Endothelial cell (in vitro differentiated cells): Measurements from ENCODE around the gene HIVEP2. TPM values are rescaled to one million over a fixed set of nuclear protein-coding genes. Genes with fewer than 3 reads are reported as not detected.

Experiments
- DNase-seq: peaks from one replicate; pipeline ENCODE4 v3.0.0; 2021; ENCODE audit warnings: low spot score
- H3K27ac Mint-ChIP-seq: one replicate; pipeline ENCODE4 v1.8.0; 2021; ENCODE audit warnings: mixed read lengths, inconsistent platforms; ENCODE audit not compliant: unreplicated experiment
- H3K27me3 Mint-ChIP-seq: one replicate; pipeline ENCODE4 v1.8.0; 2021; ENCODE audit warnings: mild to moderate bottlenecking, moderate library complexity, mixed read lengths, inconsistent platforms; ENCODE audit not compliant: unreplicated experiment
- H3K36me3 Mint-ChIP-seq: one replicate; pipeline ENCODE4 v1.8.0; 2021; ENCODE audit warnings: mild to moderate bottlenecking, low read depth, mixed read lengths, inconsistent platforms; ENCODE audit not compliant: unreplicated experiment
- H3K4me1 Mint-ChIP-seq: one replicate; pipeline ENCODE4 v1.8.0; 2021; ENCODE audit warnings: mild to moderate bottlenecking, mixed read lengths, inconsistent platforms; ENCODE audit not compliant: unreplicated experiment
- H3K4me3 Mint-ChIP-seq: one replicate; pipeline ENCODE4 v1.8.0; 2021; ENCODE audit warnings: mild to moderate bottlenecking, mixed read lengths, inconsistent platforms; ENCODE audit not compliant: unreplicated experiment
- H3K9me3 Mint-ChIP-seq: one replicate; pipeline ENCODE4 v1.8.0; 2021; ENCODE audit warnings: mixed read lengths, inconsistent platforms; ENCODE audit not compliant: unreplicated experiment
- CTCF ChIP-seq: fragments of 200-600 bp; sonication (generic); IDR thresholded peaks from one replicate; pipeline ENCODE4 v1.5.0; 2021; ENCODE audit warnings: antibody characterized with exemption; ENCODE audit not compliant: unreplicated experiment
- total RNA-seq: library from RNA; stranded (reverse); fragmentation: NEBNext Ultra II Directional; extraction: Animal tissue kit (Norgen Biotek cat#: 25700); gene quantifications from one replicate; pipeline ENCODE4 v1.2.1, GENCODE V29; 2021; ENCODE audit not compliant: unreplicated experiment

The HIVEP2 gene
- total RNA-seq, 1 donor from 2014 or later: 15.6 TPM

- H3K27me3 Mint-ChIP-seq: peaks cover 2% of the 10 kb centered on the region
- H3K27ac Mint-ChIP-seq: peak overlapping the region; percentile 42
- TF ChIP-seq CTCF: no peak
- H3K9me3 Mint-ChIP-seq: no peaks in the 10 kb centered on the region
- DNase-seq: no peak
- H3K4me1 Mint-ChIP-seq: peaks cover 57% of the 10 kb centered on the region
- H3K36me3 Mint-ChIP-seq: peaks cover 4% of the 10 kb centered on the region
- no peak overlapping the region for H3K4me3 Mint-ChIP-seq
Measured at GRCh38 chr6:142731611-142732010, 213.4 kb downstream of the HIVEP2 start.

GRCh38 chr6:142729618-142730017 is 215.4 kb downstream of the HIVEP2 start:
- H3K27me3 Mint-ChIP-seq: peaks cover 2% of the 10 kb centered on the region
- peak overlapping the region; percentile 98 for H3K27ac Mint-ChIP-seq
- TF ChIP-seq CTCF: no peak
- no peak for DNase-seq
- no peak overlapping the region for H3K4me3 Mint-ChIP-seq
- H3K9me3 Mint-ChIP-seq: no peaks in the 10 kb centered on the region
- H3K4me1 Mint-ChIP-seq: peaks cover 55% of the 10 kb centered on the region
- peaks cover 4% of the 10 kb centered on the region for H3K36me3 Mint-ChIP-seq

GRCh38 chr6:142728910-142729481 is 216.0 kb downstream of the HIVEP2 start:
- Mint-ChIP-seq H3K4me1 (peaks cover 53% of the 10 kb centered on the region), H3K9me3 (no peaks in the 10 kb centered on the region), H3K36me3 (peaks cover 4% of the 10 kb centered on the region), H3K4me3 (no peak overlapping the region), H3K27me3 (peaks cover 2% of the 10 kb centered on the region), H3K27ac (peak overlapping the region; percentile 98)
- TF ChIP-seq CTCF: no peak
- peak; percentile 8 for DNase-seq

- TF ChIP-seq CTCF: no peak
- peak overlapping the region; percentile 51 for H3K4me3 Mint-ChIP-seq
- H3K27ac Mint-ChIP-seq: peak overlapping the region; percentile 98
- peaks cover under 1% of the 10 kb centered on the region for H3K36me3 Mint-ChIP-seq
- H3K4me1 Mint-ChIP-seq: peaks cover 47% of the 10 kb centered on the region
- DNase-seq: no peak
- H3K27me3 Mint-ChIP-seq: peaks cover 2% of the 10 kb centered on the region
- H3K9me3 Mint-ChIP-seq: no peaks in the 10 kb centered on the region
Measured at GRCh38 chr6:142728364-142728763, 216.6 kb downstream of the HIVEP2 start.

GRCh38 chr6:142726616-142727015 is 218.4 kb downstream of the HIVEP2 start:
- DNase-seq: no peak
- TF ChIP-seq CTCF: no peak
- no peak overlapping the region for H3K4me3 Mint-ChIP-seq
- peaks cover under 1% of the 10 kb centered on the region for H3K27me3 Mint-ChIP-seq
- H3K4me1 Mint-ChIP-seq: peaks cover 44% of the 10 kb centered on the region
- peak overlapping the region; percentile 98 for H3K27ac Mint-ChIP-seq
- H3K36me3 Mint-ChIP-seq: no peaks in the 10 kb centered on the region
- no peaks in the 10 kb centered on the region for H3K9me3 Mint-ChIP-seq
